ENCODE measurements around the gene PIGL. TPM values are rescaled to one million over a fixed set of nuclear protein-coding genes. Genes with fewer than 3 reads are reported as not detected.
"Not testable (repeated sequence)": the region's sequence is repeated elsewhere in the genome, so short reads cannot be mapped to it uniquely, and the experiment has no call there.

PIGL gene
- total and polyA plus RNA-seq, 4 experiments from 2014 or later: 8.1 to 71.1 (median 44.0) TPM

- H3K4me3 ChIP-seq (ENCODE audit: low read length in 2 of 2); H3K36me3 Mint-ChIP-seq; H3K27me3 ChIP-seq (ENCODE audit: insufficient read depth, low read length); H3K9me3 Mint-ChIP-seq; intact Hi-C loops (cut with micrococcal nuclease); H3K27me3 Mint-ChIP-seq; H3K27ac ChIP-seq (ENCODE audit: low read depth, low read length); H3K36me3 ChIP-seq (ENCODE audit: insufficient read depth, low read length); H3K9me3 ChIP-seq (ENCODE audit: control insufficient read depth in 1 of 2, low read length in 2 of 2); DNase-seq: not testable (repeated sequence)
- peak overlapping the region in 5 of 8 donors; percentile 5 to 43 (median 31) for H3K4me3 Mint-ChIP-seq
- H3K4me1 Mint-ChIP-seq: peaks cover 41 to 70% (median 55%) of the 10 kb centered on the region in 4 donors
- ChIA-PET CTCF (ENCODE audit: partially characterized antibody) (interaction anchor here (1.2 kb wide), 1 partner anchor 13 kb away, joined by 3 read pairs; no protein-coding TSS in a partner anchor), POLR2A (ENCODE audit: partially characterized antibody) (interaction anchor here (1.7 kb wide), 1 partner anchor 10 kb away, joined by 5 read pairs; the partner anchor contains the start of gene NCOR1)
- peak overlapping the region in 6 of 7 donors; percentile 11 to 82 (median 40) for H3K27ac Mint-ChIP-seq
- H3K4me1 ChIP-seq (ENCODE audit: insufficient read depth, low read length): peaks cover 48% of the 10 kb centered on the region
Measured at GRCh38 chr17:16204763-16205162, 12.2 kb upstream of the PIGL start.

GRCh38 chr17:16211590-16211989 lies 5.4 kb upstream of the PIGL start:
- CTCF ChIA-PET (ENCODE audit: partially characterized antibody): interaction anchor here (0.5 kb wide), 1 partner anchor 58 kb away, joined by 5 read pairs; no protein-coding TSS in a partner anchor
- H3K27me3 Mint-ChIP-seq: no peaks in the 10 kb centered on the region
- H3K27me3 ChIP-seq (ENCODE audit: insufficient read depth, low read length): no peaks in the 10 kb centered on the region

GRCh38 chr17:16212793-16213192 lies 4.2 kb upstream of the PIGL start:
- ChIA-PET CTCF (ENCODE audit: partially characterized antibody) (interaction anchor here (0.6 kb wide), 2 partner anchors 241 to 308 kb away, joined by 3 to 4 read pairs; no protein-coding TSS in a partner anchor), POLR2A (ENCODE audit: partially characterized antibody) (interaction anchor here (0.8 kb wide), 1 partner anchor 166 kb away, joined by 3 read pairs; no protein-coding TSS in a partner anchor)
- DNase-seq: no peak
- intact Hi-C loops (cut with micrococcal nuclease): no loop called here
- H3K4me3 Mint-ChIP-seq: peak overlapping the region; percentile 41 to 98 (median 93)
- Histone ChIP-seq H3K4me3 (ENCODE audit: low read length in 2 of 2) (no peak overlapping the region), H3K9me3 (ENCODE audit: control insufficient read depth in 1 of 2, low read length in 2 of 2) (no peaks in the 10 kb centered on the region), H3K4me1 (ENCODE audit: insufficient read depth, low read length) (peaks cover 51% of the 10 kb centered on the region), H3K27ac (ENCODE audit: low read depth, low read length) (no peak overlapping the region), H3K27me3 (ENCODE audit: insufficient read depth, low read length) (no peaks in the 10 kb centered on the region), H3K36me3 (ENCODE audit: insufficient read depth, low read length) (no peaks in the 10 kb centered on the region)
- peaks cover 30 to 63% (median 40%) of the 10 kb centered on the region in 4 donors for H3K4me1 Mint-ChIP-seq
- no peaks in the 10 kb centered on the region for H3K9me3 Mint-ChIP-seq
- peak overlapping the region in 5 of 7 donors; percentile 8 to 94 (median 76) for H3K27ac Mint-ChIP-seq
- H3K36me3 Mint-ChIP-seq: peaks cover 0 to 21% of the 10 kb centered on the region in 2 donors
- no peaks in the 10 kb centered on the region for H3K27me3 Mint-ChIP-seq

More at GRCh38 chr17:16211590-16211989, 5.4 kb upstream of the PIGL start:
- no peak for DNase-seq
- Mint-ChIP-seq H3K4me3 (peak overlapping the region in 4 of 8 donors; percentile 3 to 67 (median 40)), H3K9me3 (no peaks in the 10 kb centered on the region), H3K4me1 (peaks cover 27 to 59% (median 37%) of the 10 kb centered on the region in 4 donors), H3K36me3 (peaks cover 0 to 10% of the 10 kb centered on the region in 2 donors), H3K27ac (peak overlapping the region in 3 of 7 donors; percentile 49 to 64 (median 50))
- H3K4me3 ChIP-seq (ENCODE audit: low read length in 2 of 2): no peak overlapping the region
- no peaks in the 10 kb centered on the region for H3K9me3 ChIP-seq (ENCODE audit: control insufficient read depth in 1 of 2, low read length in 2 of 2)
- H3K36me3 ChIP-seq (ENCODE audit: insufficient read depth, low read length): no peaks in the 10 kb centered on the region
- H3K27ac ChIP-seq (ENCODE audit: low read depth, low read length): no peak overlapping the region
- intact Hi-C loops (cut with micrococcal nuclease): no loop called here
- peaks cover 48% of the 10 kb centered on the region for H3K4me1 ChIP-seq (ENCODE audit: insufficient read depth, low read length)
- POLR2A ChIA-PET (ENCODE audit: partially characterized antibody): interaction anchor here (0.6 kb wide), 1 partner anchor 169 kb away, joined by 3 read pairs; the partner anchor contains the start of gene UBB

GRCh38 chr17:16214190-16215001 lies 2.6 kb upstream of the PIGL start:
- no peaks in the 10 kb centered on the region for H3K27me3 Mint-ChIP-seq
- Histone ChIP-seq H3K4me3 (ENCODE audit: low read length in 2 of 2) (peak overlapping the region; percentile 59 to 80), H3K4me1 (ENCODE audit: insufficient read depth, low read length) (peaks cover 58% of the 10 kb centered on the region), H3K27me3 (ENCODE audit: insufficient read depth, low read length) (no peaks in the 10 kb centered on the region), H3K9me3 (ENCODE audit: control insufficient read depth in 1 of 2, low read length in 2 of 2) (no peaks in the 10 kb centered on the region), H3K27ac (ENCODE audit: low read depth, low read length) (peak overlapping the region; percentile 87), H3K36me3 (ENCODE audit: insufficient read depth, low read length) (no peaks in the 10 kb centered on the region)
- H3K36me3 Mint-ChIP-seq: peaks cover 0 to 22% of the 10 kb centered on the region in 2 donors
- DNase-seq: peak in 2 of 5 donors; percentile 15 to 44
- H3K9me3 Mint-ChIP-seq: no peaks in the 10 kb centered on the region
- ChIA-PET POLR2A (ENCODE audit: partially characterized antibody) (interaction anchor here (1.2 to 4.1 kb wide), 11 partner anchors 9 to 321 kb away, joined by 3 to 53 read pairs (median 4); partner anchors contain the start of gene CENPV), CTCF (ENCODE audit: partially characterized antibody) (interaction anchor here (0.8 to 5.3 kb wide), 4 partner anchors 15 to 122 kb away, joined by 3 to 19 read pairs (median 3); no protein-coding TSS in a partner anchor)
- H3K4me1 Mint-ChIP-seq: peaks cover 28 to 65% (median 38%) of the 10 kb centered on the region in 4 donors
- intact Hi-C loops (cut with micrococcal nuclease): loop anchor here (1.0 to 5.0 kb wide), 3 partner anchors 72 to 323 kb away; partner anchors contain the start of genes TTC19 and ZSWIM7
- peak overlapping the region; percentile 93 to 98 (median 97) for H3K4me3 Mint-ChIP-seq
- peak overlapping the region; percentile 88 to 96 (median 93) for H3K27ac Mint-ChIP-seq

- intact Hi-C loops (cut with micrococcal nuclease): loop anchor here (1.0 to 5.0 kb wide), 3 partner anchors 72 to 322 kb away; partner anchors contain the start of genes TTC19 and ZSWIM7
- H3K4me1 ChIP-seq (ENCODE audit: insufficient read depth, low read length): peaks cover 59% of the 10 kb centered on the region
- CTCF ChIA-PET (ENCODE audit: partially characterized antibody): interaction anchor here (1.0 to 5.3 kb wide), 2 partner anchors 24 to 73 kb away, joined by 3 to 19 read pairs; no protein-coding TSS in a partner anchor
- Mint-ChIP-seq H3K4me3 (peak overlapping the region; percentile 93 to 98 (median 97)), H3K36me3 (peaks cover 0 to 22% of the 10 kb centered on the region in 2 donors), H3K4me1 (peaks cover 28 to 65% (median 38%) of the 10 kb centered on the region in 4 donors), H3K27me3 (no peaks in the 10 kb centered on the region), H3K9me3 (no peaks in the 10 kb centered on the region), H3K27ac (peak overlapping the region; percentile 88 to 96 (median 93))
- no peaks in the 10 kb centered on the region for H3K36me3 ChIP-seq (ENCODE audit: insufficient read depth, low read length)
- H3K4me3 ChIP-seq (ENCODE audit: low read length in 2 of 2): peak overlapping the region; percentile 59 to 80
- peak overlapping the region; percentile 87 for H3K27ac ChIP-seq (ENCODE audit: low read depth, low read length)
- POLR2A ChIA-PET (ENCODE audit: partially characterized antibody): interaction anchor here (1.2 to 4.1 kb wide), 11 partner anchors 9 to 321 kb away, joined by 3 to 53 read pairs (median 4); partner anchors contain the start of gene CENPV
- peak in 1 of 5 donors; percentile 29 for DNase-seq
- no peaks in the 10 kb centered on the region for H3K27me3 ChIP-seq (ENCODE audit: insufficient read depth, low read length)
- no peaks in the 10 kb centered on the region for H3K9me3 ChIP-seq (ENCODE audit: control insufficient read depth in 1 of 2, low read length in 2 of 2)
Measured at GRCh38 chr17:16215002-16215272, 2.1 kb upstream of the PIGL start.

GRCh38 chr17:16215273-16215964 lies 1.6 kb upstream of the PIGL start, which contains the start of gene NCOR1:
Gene NCOR1 (minus strand): TSS chr17:16215534. CDS start chr17:16194569, 20,965 bp downstream.
- Histone ChIP-seq H3K9me3 (ENCODE audit: control insufficient read depth in 1 of 2, low read length in 2 of 2) (no peaks in the 10 kb centered on the region), H3K36me3 (ENCODE audit: insufficient read depth, low read length) (no peaks in the 10 kb centered on the region), H3K4me1 (ENCODE audit: insufficient read depth, low read length) (peaks cover 59% of the 10 kb centered on the region), H3K4me3 (ENCODE audit: low read length in 2 of 2) (peak within 1 kb of the TSS; percentile 59 to 80), H3K27me3 (ENCODE audit: insufficient read depth, low read length) (no peaks in the 10 kb centered on the region), H3K27ac (ENCODE audit: low read depth, low read length) (peak within 1 kb of the TSS; percentile 87)
- H3K27me3 Mint-ChIP-seq: no peaks in the 10 kb centered on the region
- no peaks in the 10 kb centered on the region for H3K9me3 Mint-ChIP-seq
- intact Hi-C loops (cut with micrococcal nuclease): loop anchor here (1.0 to 5.0 kb wide), 3 partner anchors 71 to 322 kb away; partner anchors contain the start of genes TTC19 and ZSWIM7
- ChIA-PET POLR2A (ENCODE audit: partially characterized antibody) (interaction anchor here (0.8 to 4.1 kb wide), 13 partner anchors 8 to 320 kb away, joined by 3 to 53 read pairs (median 4); partner anchors contain the start of gene CENPV), CTCF (ENCODE audit: partially characterized antibody) (interaction anchor here (0.9 to 5.3 kb wide), 3 partner anchors 25 to 148 kb away, joined by 3 to 19 read pairs (median 4); no protein-coding TSS in a partner anchor)
- peaks cover 0 to 22% of the 10 kb centered on the region in 2 donors for H3K36me3 Mint-ChIP-seq
- peaks cover 28 to 65% (median 38%) of the 10 kb centered on the region in 4 donors for H3K4me1 Mint-ChIP-seq
- peak; percentile 82 to 89 (median 84) for DNase-seq
- peak within 1 kb of the TSS; percentile 88 to 98 (median 94) for H3K27ac Mint-ChIP-seq
- H3K4me3 Mint-ChIP-seq: peak within 1 kb of the TSS; percentile 93 to 100 (median 97)

Measured in CD4-positive, alpha-beta memory T cell (primary cell).